GM21529 (cell line): ENCODE results near the gene AMPD3.
"Not testable (repeated sequence)": the region's sequence is repeated elsewhere in the genome, so short reads cannot be mapped to it uniquely, and the experiment has no call there.

ENCODE experiments used
- ATAC-seq: cut with Tn5 transposase; IDR thresholded peaks from one replicate; pipeline ENCODE4 v1.9.1; 2021; ENCODE audit not compliant: unreplicated experiment

AMPD3 gene

DNA sequence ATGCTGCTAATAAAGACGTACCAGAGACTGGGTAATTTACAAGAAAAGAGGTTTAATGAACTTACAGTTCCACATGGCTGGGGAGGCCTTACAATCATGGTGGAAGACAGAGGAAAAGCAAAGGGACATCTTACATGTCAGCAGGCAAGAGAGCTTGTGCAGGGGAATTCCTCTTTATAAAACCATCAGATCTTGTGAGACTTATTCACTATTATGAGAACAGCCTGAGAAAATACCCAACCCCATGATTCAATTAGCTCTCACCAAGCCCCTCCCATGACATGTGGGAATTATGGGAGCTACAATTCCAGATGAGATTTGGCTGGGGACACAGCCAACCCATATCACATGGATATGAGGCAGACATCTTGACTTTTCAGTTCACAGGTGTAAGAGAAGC lies 18.4 kb upstream of the AMPD3 start:
- ATAC-seq = not testable (repeated sequence)

DNA sequence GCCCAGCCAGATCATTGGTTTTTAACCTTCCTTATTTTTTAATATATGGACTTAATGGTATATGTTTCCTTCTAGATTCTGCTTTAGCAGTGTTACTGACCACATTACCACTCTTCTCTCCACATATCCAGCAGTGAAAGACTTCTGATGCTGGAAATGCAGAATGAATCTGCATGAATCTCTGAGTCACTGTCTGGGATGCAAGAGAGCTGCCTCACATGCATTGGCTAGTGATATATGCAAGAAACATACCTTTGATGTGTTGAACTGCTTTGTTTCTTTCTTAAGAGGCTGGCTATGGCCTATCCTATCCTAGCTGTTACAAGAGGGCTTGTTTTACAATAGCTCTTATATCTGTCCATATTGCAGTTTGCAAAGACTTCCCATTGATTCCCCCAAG lies 16.6 kb upstream of the AMPD3 start:
- ATAC-seq = no peak

DNA sequence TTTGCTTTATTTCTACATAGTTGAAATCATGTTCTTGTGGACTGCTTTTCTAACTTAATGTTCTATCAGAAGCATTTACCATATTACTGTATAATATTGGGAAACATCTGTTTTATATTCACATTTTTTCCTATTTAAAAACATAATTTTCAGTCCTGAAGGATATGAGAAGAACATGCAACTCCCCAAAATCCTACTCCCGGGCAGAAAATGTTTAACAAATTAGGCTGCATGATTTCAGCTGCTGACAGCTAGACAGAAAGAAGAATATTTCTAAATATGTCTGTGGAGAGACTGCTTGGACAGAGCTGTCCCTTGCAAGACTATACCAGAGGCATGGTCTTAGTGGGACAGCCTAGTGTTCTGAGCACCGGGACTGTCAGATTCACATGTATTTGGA lies 15.7 kb upstream of the AMPD3 start:
- no peak for ATAC-seq

DNA sequence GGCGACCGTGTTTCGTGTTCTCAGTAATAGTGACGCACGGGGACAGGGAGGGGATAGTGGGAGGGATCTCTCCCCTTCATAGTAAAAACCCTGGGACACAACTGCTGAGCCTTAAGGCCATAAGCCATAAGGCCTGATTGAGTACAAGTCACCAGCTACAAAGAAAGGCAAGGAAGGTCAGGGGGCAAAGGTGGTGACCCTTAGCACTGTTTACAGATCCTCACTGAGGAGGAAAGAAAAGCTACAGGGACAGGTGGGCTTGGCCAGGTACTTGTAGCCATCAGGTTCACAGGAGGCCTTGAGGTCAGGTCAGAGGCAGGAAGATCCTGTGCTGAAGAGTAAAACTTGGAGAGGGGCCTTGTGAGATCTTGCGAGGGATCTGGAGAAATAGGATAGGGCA lies 15.1 kb upstream of the AMPD3 start:
- no peak for ATAC-seq

DNA sequence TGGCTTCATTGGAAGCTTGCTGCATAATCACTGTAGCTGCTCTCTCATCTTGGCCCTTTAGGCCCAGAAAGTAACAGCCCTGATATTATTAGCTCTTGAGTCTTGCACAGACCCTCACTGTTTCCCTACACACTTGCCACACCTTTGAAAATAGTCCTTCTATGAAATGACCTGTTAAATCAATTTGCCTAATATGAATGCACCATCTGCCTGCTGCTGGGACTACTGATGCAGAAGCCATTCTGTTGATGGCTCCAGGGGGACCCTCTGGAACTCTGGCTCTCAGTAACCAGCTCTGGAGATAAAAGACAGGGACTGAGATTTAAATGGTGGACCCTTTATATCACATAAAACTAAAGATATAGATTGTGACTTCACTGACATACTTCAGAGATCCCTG lies 14.7 kb upstream of the AMPD3 start:
- ATAC-seq = no peak

DNA sequence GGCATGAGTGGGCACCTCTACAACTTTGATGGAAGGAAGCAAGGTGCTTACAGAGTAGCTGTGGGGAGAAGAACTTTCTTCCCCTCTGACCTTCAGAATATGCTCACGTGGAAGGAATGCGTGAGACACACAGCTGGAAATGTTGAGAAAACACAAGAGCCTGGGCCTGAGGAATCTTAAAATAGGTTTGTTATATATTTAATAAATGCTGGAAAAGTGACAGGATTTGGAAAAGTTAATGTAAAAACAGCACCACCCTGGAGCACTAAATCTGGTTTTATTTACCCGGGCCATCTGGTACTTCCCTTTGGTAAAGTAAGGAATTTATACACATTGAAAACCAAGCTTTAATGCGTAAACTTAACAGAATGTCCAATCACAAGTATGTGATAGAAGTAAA lies 14.0 kb upstream of the AMPD3 start:
- ATAC-seq = no peak

DNA sequence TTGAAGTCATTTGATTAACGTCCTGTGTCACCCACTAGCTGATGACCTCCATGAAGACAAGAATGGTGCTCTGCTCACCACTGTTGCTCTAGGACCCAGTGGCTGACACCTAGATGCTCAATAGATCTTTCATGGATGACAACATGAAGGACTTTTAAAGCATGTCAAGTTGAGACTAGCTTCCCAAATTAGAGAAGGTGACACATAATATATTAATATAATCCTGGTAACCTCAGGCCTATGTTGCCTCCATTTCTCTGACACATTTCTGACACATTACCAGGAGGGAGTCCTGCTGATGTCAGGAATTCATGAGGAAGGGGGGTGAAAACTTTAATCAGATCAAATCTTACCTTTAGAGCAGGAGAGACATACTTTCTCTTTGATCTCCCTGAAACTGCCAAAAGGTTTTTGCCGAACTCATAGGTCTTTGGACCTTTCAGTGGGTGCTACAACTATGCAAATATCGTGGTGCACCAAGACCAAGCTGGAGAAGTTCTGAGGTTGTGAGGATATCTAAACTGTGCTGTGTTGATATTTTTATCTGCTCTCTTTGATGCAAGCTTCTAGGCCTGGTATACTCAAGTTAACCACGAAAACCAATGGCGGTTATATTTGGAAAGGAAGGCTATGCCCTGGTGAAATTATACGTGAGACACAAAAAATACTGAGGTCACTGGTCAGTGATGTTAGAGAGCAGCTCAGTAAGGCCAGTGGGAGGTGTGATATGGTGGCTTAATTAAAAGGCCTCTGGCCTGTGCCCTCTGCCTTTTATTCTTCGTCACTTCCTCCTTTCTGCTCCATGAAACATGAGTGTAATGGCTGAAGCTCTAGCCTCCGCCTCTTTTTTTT lies 13.2 kb upstream of the AMPD3 start:
- ATAC-seq = peak; percentile 95

DNA sequence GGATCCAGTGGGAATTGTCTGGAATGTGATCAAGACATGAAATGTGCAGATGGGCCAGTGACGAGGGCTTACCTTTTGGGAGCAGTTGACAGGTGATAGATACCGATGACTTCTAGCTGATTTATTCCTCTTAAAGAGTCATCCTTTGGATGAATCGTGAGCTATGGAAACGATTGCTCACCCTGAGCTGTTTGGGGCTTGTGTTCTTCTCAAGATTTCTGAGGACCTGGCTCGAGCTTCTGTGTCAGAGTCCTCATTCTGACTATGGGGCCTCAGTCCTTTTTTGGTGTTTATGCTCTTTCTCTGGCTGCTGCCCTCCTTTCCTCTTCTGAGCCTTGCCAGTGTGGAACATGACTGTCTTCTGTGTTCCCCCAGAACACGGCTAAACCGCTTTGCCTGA lies 11.9 kb upstream of the AMPD3 start:
- no peak for ATAC-seq

DNA sequence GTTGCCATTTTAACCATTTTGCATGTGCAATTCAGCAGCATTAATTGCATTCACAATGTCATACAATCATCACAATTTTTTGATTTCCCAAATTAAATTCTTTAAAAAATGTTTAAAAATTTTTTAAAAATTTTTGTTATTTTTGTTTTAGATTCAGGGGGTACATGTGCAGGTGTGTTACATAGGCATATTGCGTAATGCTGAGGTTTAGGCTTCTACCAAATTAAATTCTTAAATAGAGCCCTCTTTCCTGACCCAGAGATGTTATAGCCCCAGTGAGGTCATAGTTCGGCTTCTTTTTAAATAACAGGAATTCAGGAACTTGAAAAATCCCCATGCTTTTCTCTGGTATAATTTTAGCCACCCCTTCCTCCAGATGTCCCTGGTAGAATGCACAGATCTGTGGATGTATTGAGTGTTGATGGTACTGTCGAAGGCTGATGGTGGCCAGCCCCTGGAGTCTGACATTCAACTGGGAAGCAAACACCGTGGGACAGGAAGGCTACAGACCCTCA lies 11.3 kb upstream of the AMPD3 start:
- no peak for ATAC-seq

DNA sequence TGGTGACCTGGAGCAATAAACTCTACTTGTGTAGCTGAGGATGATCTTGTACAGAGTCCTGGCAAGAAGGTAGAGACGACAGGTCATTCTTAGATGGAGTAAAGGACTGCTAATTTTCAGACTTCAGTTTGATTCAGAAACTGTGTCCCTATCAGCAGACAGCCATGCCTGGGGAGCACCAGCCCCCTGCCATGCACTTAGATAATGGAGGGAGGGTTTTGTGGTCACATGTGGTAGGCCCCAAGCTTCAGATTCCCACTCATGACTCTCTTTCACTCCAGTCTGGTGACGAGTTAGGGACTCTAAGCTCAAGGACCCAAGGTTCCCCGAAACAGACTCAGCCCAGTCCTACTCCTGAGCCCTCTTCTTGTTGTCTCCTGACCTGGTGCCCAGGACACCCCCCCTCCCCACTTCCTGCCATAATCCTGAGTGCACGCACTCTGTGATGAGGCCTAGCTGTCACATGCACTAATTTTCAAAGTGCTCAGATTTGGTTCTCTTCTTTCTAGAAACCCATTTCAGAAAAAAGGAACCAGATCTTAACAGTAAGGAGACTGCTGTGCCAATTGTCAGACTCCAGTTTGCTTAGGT lies 10.2 kb upstream of the AMPD3 start:
- no peak for ATAC-seq

DNA sequence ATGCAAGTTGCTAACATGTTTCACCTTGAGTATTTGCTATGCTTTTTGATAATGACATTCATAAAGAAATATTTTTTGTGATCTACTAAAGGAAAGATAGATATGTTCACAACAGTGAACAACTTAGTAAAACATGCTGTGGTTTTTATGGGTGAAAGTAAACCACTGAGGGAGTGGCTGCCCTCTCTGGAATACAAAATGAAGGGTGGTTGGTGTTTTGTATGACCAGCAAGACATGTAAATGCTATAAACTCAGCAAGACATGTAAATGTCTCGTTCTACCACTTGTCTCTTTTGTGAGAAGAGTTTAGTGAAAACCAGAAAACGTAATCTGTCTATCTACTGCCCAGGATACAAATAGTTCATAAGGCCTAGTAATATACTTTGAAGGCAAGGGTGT lies 7.6 kb upstream of the AMPD3 start:
- ATAC-seq = no peak

DNA sequence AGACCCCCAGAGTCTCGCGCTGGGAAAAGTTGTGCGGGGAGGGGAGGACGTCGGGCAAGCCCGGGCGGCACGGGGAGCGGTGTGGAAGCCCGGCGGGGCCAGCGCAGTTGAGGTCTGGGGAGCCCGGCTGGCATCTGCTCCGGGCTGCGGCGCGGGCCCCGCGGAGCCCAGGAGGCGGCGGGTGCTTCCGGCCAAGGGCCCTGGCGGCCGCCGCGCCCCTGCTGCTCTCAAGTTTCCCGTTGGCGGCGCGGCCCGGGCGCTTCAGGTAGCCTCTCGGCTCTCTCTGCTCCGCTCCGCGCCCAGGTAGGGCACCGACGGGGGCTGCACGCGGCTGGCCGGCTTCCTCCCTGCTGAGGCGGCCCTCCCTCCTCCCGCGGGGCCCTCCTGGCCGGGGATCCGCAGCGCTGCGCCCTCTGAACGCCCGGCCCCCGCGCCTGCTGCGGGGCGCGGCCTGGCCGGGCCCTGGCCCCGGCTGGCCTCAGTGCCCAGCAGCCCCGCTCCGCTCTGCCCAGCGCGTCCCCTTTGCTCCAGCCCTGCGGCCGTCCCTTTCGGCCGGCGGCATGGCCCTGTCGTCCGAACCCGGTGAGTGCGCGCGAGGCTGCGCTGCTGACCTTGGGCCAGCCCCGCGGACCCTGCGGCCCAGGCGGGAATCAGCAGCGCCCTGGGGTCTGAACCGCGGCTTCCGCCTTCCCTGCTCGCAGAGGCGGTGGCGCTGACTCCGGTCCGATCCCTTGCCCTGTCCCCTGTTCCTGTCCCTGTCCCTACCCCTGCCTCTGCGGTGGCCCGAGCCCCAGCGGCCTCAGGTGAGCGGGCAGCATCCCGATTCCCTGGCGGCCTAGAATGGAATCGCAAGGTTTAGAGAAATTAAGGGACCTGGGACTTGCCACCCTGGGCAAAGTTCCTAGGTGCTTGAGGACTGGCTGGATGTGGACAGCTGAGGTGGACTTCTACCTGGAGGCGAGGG lies 4.3 kb upstream of the AMPD3 start:
- ATAC-seq = no peak

DNA sequence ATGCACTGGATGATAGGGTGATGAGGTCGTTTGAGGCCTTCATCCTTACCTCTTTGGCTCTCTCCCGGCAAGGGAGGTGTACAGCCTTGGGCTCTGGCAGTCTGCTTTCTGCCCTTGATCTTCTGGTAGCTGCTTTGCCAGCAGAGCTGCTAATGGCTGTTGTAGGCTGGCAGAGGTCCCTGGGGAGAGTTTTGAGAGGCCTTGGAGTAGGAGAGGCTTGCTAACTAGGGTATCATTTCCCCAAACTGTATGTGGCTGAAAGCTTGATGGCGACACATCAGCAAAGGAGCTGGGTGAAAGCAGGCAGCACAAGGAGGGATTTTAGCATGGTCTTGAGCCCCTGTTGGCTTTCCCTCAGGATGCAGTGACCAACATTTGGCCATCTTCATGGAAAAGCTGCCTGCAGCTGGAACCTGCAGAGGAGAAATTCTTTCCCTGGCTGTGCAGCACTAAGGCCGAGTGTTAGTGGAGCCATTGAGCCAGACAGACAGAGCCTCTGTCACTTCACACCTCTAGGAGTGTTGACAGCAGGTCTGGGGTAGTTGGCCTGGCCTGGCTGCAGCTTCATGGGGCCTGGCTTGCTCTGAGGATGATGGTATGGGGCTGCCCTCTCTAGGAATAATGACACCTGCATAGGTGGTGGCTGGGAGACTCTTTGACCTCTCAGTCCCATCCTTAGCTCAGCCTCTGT lies 3.5 kb upstream of the AMPD3 start:
- ATAC-seq = no peak

DNA sequence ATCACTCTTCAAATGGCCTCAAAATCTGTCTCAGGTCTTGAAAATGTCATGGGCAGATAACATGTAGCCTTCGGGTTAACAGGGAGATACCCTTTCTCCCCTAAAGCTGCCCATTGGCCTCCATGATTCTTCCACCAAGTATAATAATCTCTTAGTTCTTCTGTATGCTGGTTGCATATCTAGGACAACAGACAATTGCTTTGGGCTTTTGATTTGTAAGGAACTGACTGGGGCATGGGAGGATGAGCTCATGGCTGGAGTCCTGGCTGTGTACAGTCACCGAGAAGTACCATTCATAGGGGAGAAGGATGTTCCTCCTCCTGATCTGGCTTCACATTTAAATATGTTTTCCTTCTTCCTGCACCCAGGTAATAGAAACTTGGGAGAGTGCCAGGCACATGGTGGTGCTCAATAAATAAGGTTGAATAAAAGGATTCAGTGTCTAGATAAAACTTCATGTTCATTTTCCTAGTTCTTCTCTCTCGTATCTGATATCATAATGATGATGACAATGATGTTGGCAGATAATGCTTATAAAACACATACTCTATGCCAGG lies 2.8 kb upstream of the AMPD3 start:
- no peak for ATAC-seq

DNA sequence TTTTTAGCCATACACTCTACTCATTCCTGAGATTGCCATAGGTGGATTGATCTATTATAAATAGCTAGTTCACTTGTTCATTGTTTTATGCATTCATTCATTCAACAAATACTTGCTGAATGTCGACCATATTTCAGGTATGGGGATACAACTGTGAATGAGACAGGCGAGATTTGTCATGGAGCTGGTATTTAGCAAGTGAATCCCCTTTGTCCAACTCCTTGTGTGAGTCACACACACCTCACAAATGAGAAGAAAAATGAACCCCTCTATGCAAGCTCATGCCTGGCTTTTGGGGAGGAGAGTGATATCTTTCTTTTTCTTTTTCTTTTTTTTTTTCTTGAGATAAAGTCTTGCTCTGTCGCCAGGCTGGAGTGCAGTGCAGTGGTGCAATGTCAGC lies 1.8 kb upstream of the AMPD3 start:
- ATAC-seq = no peak

DNA sequence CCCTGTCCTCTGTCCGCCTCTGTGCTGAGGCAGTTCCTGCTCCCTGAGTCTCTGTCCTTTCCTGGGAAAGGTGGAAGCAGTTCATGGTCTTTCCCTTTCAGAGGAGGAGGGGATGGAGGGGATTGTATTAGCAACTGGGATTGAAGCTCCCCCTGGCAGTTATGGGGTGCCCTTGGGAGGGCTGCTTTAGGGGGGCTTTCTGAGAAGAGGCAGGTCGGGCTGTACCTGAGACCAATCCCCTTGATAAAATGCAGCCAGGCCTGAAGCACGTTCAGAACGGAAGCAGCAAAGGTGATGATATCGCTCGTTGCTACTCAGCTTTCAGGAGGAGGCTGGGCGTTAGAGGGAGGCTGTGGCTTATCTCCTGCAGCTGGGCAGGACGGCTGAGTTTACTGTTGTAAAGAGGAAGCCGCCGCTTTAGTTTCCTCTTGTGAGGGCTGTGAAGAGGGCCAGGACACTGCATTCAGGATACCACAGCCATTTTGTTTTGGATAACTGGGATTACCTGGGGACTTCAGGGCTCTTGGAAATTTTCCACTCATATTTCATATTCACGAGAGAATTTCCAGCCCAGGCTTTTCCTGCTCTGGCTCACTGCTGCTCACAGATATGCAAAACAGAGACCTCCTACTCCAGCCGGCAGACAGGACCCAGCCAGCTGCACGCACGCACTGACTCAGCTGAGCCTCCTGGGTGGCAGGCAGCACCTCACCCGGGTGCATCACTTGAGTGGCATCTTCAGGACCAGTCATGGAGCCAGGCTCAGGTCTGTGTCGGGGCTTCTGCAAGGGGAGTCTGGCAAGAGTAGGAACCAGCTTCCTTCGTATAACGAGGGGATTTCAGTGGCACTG lies 798 bp downstream of the AMPD3 start:
- ATAC-seq = peak; percentile 55

DNA sequence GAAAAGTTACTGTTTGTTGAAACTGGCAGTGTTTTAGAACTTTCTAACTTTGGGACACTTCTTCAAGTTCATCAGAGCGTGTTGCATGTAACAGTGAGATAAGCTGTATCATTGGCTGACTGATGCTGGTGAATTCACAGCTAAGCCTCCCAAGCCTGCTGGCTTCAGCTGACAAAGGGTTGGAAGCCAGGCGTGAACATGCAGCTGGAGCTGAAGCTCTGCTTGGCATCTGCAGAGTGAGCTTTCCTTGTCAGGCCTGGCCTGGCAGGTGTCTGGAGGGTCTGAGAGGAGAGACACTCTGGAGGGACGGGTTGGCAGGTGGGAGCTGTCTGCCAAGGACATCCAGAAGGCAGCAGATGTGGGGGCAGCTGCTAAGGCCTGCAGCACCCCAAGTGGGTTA lies 1.5 kb downstream of the AMPD3 start:
- ATAC-seq = no peak

DNA sequence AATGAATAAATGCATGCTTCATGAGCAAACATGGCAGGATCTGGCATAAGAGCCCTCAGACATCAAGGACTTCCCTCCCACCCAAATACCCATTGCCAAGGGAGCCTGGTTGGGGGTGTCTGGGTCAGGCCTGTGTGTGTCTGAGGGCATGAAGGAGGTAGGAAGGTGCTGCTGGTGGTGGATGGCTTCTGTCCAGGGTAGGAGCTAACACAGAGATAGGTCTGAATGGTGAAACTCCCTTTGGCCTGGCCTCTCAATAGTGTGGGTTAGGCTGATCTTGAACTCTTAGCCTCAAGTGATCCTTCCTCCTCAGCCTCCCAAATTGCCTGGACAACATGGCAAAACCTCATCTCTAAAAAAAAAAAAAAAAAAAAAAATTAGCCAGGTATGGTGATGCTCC lies 2.8 kb downstream of the AMPD3 start:
- no peak for ATAC-seq
